ENCODE measurements around the gene MED14. TPM values are rescaled to one million over a fixed set of nuclear protein-coding genes. Genes with fewer than 3 reads are reported as not detected.

Gene MED14
- total RNA-seq, 1 experiment from 2014 or later, result 136 TPM

GRCh38 chrX:40757058-40757457 is 21.7 kb upstream of the MED14 start:
- Histone ChIP-seq H2BK20ac (ENCODE audit: low read depth, low read length, poor library complexity, severe bottlenecking) (no peak overlapping the region), H3K27ac (ENCODE audit: insufficient read length, low read depth, low read length) (no peak overlapping the region), H3K27me3 (ENCODE audit: insufficient read depth, low read length) (no peaks in the 10 kb centered on the region), H4K8ac (replicated peaks; ENCODE audit: insufficient read length, low read depth, low read length) (no peak overlapping the region), H3K79me2 (ENCODE audit: insufficient read depth, low read length) (no peaks in the 10 kb centered on the region), H3K56ac (ENCODE audit: insufficient read length, low read depth, low read length) (no peak overlapping the region), H3K23me2 (ENCODE audit: insufficient read length, low read depth, low read length, poor library complexity, severe bottlenecking) (no peaks in the 10 kb centered on the region), H4K20me1 (ENCODE audit: control insufficient read depth, insufficient read depth, insufficient read length) (no peaks in the 10 kb centered on the region), H2BK120ac (ENCODE audit: low read depth, low read length, poor library complexity, severe bottlenecking) (no peak overlapping the region), H3K9ac (ENCODE audit: extremely low read depth, insufficient read length, low read length) (no peak overlapping the region), H2AFZ (ENCODE audit: low read length) (no peak overlapping the region), H4K5ac (ENCODE audit: insufficient read length, low read depth, low read length) (no peak overlapping the region), H3K4ac (ENCODE audit: low read depth, low read length) (no peak overlapping the region), H4K91ac (ENCODE audit: insufficient read length, low read depth, low read length) (no peak overlapping the region), H2AK5ac (ENCODE audit: insufficient read length, low read length) (no peak overlapping the region), H2BK5ac (ENCODE audit: insufficient read length, low read length) (no peak overlapping the region), H3K14ac (ENCODE audit: insufficient read depth, low read length) (no peak overlapping the region), H2BK15ac (ENCODE audit: low read depth, low read length) (no peak overlapping the region), H2BK12ac (ENCODE audit: insufficient read length, low read depth, low read length) (no peak overlapping the region), H3K4me1 (ENCODE audit: insufficient read depth, low read length) (peaks cover 6% of the 10 kb centered on the region; the same call in 1 of the 2 replicates), H3K79me1 (ENCODE audit: insufficient read depth, low read depth, low read length, poor library complexity, severe bottlenecking) (no peaks in the 10 kb centered on the region), H3K4me2 (ENCODE audit: insufficient read depth, insufficient read length, low read length) (no peak overlapping the region), H3K18ac (ENCODE audit: insufficient read length, low read depth, low read length) (no peak overlapping the region), H3K9me3 (ENCODE audit: control insufficient read depth, low read depth, low read length) (no peaks in the 10 kb centered on the region), H3T11ph (ENCODE audit: low read length) (no peak overlapping the region), H3K23ac (ENCODE audit: insufficient read length, low read depth, low read length) (no peak overlapping the region)
- Mint-ChIP-seq H3K27me3 (ENCODE audit: low read depth) (no peaks in the 10 kb centered on the region), H3K9me3 (peaks cover 69 to 76% of the 10 kb centered on the region in 2 experiments), H3K4me1 (peaks cover 0 to 6% of the 10 kb centered on the region in 2 experiments; a peak in 2 of 4 replicates), H3K36me3 (ENCODE audit: insufficient read depth in 1 of 3, low read depth in 3 of 3) (peaks cover 3 to 14% (median 4%) of the 10 kb centered on the region in 3 experiments; a peak in 6 of 7 replicates), H3K27ac (no peak overlapping the region), H3K4me3 (no peak overlapping the region)
- TF ChIP-seq CTCF (conservative IDR thresholded peaks at IDR 0.05), result no peak
- DNase-seq, result no peak
- no CpG with 5 or more reads among the region's 1 CpG for WGBS (ENCODE audit: extremely low coverage, insufficient read length, low lambda C conversion rate)

Data from H9 (cell line).